ENCODE measurements around the gene NPTX1. TPM values are rescaled to one million over a fixed set of nuclear protein-coding genes. Genes with fewer than 3 reads are reported as not detected.

The NPTX1 gene
- total and polyA plus RNA-seq, 9 donors = 0.02 to 19.8 (median 0.33) TPM; not detected in 1

DNA sequence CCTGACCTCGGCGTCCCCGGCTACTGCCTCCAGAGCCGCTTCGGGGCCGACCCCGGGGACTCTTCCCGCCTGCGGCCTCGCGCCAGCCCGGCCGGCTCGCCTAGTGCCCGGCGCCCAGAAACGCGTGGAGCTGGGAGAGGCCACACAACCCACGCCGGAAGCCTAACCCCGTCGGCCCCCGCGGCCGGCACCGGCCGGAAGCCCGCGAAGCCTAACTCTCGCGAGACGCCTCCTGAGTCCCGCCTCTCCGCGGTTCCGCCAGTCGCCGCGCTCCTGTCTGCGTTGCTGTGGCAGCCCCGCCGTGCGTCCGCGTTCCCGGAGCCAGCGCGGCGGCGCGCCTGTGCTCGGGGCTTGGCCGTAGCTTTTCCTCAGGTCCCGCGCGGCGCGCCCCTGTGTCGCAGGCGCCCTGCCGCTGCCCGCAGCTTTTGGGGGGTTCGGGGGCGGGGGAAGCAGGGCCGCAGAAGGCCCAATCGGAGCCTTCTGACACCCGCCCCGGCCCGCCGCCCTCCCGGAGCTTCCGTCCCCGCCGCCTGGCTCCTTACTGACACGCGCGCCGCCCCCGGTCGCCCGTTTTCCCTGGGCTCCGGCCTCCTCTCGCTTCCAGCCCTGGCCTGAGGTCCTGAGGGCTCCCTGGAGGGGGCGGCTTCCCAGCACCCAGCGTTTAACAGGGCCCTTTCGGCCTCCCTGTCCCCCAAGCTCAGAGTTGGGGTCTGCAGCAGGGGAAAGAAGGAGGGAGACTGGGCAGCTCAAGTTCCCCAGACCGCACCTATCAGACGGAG is 21.7 kb downstream of the NPTX1 start:
- DNase-seq = peak; percentile 96 to 99 (median 98)
- H3K27ac ChIP-seq = peak overlapping the region; percentile 87 to 98
- no peaks in the 10 kb centered on the region for H3K36me3 ChIP-seq
- H3K4me3 ChIP-seq = peak overlapping the region; percentile 63
- peaks cover 18% of the 10 kb centered on the region for H3K4me1 ChIP-seq (ENCODE audit: insufficient read depth)
- H3K9me3 ChIP-seq = no peaks in the 10 kb centered on the region
- TF ChIP-seq EP300 (IDR thresholded peaks at IDR 0.05) (no peak), POLR2A (IDR thresholded peaks at IDR 0.05) (peak; percentile 87)
- TF ChIP-seq, protein P1, sequence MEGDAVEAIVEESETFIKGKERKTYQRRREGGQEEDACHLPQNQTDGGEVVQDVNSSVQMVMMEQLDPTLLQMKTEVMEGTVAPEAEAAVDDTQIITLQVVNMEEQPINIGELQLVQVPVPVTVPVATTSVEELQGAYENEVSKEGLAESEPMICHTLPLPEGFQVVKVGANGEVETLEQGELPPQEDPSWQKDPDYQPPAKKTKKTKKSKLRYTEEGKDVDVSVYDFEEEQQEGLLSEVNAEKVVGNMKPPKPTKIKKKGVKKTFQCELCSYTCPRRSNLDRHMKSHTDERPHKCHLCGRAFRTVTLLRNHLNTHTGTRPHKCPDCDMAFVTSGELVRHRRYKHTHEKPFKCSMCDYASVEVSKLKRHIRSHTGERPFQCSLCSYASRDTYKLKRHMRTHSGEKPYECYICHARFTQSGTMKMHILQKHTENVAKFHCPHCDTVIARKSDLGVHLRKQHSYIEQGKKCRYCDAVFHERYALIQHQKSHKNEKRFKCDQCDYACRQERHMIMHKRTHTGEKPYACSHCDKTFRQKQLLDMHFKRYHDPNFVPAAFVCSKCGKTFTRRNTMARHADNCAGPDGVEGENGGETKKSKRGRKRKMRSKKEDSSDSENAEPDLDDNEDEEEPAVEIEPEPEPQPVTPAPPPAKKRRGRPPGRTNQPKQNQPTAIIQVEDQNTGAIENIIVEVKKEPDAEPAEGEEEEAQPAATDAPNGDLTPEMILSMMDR (IDR thresholded peaks at IDR 0.05) = peak in 1 of 3 donors; percentile 19
- H3K27me3 ChIP-seq = no peaks in the 10 kb centered on the region
- intact Hi-C loops (cut with DNase I) = no loop called here
- WGBS, 3 donors = 0 to 1% (median 0%) methylated on average over 40 to 88 of the region's 88 CpGs

DNA sequence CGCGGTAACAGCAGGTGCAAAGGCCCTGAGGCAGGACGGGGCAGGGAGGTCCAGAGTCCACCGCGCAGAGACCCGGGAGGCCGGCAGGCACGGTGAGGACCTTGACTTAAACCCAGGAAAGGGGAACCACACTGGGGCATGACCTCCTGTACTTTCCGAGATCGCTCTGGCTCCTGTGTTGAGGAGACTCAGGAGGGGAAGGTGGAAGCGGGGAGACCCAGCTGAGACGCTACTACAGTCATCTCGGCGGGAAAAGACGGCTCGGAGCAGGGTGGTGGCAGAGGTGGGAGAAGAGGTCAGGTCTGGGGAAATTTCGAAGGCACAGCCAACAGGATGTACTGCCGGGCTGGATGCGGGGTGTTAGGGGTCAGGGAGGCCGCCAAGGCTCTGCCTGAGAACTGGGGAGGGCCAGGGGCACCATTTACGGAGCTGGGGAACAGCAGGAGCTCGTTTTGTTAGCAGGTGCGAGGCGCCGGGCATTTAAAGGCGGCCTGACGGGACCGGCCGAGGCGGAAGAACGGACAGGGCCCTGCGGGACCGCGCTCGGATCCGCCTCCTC is 22.3 kb downstream of the NPTX1 start:
- Histone ChIP-seq H3K27me3 (no peaks in the 10 kb centered on the region), H3K36me3 (no peaks in the 10 kb centered on the region), H3K4me3 (peak overlapping the region; percentile 63), H3K4me1 (ENCODE audit: insufficient read depth) (peaks cover 18% of the 10 kb centered on the region), H3K27ac (peak overlapping the region; percentile 87 to 98), H3K9me3 (no peaks in the 10 kb centered on the region)
- DNase-seq = peak in 2 of 5 donors; percentile 51 to 52
- intact Hi-C loops (cut with DNase I) = no loop called here
- TF ChIP-seq EP300 (IDR thresholded peaks at IDR 0.05) (no peak), POLR2A (IDR thresholded peaks at IDR 0.05) (no peak)
- TF ChIP-seq, protein P1 (IDR thresholded peaks at IDR 0.05) = no peak
- whole genome bisulfite sequencing, 3 donors = 32 to 35% (median 33%) methylated on average over 36 of the region's 36 CpGs

DNA sequence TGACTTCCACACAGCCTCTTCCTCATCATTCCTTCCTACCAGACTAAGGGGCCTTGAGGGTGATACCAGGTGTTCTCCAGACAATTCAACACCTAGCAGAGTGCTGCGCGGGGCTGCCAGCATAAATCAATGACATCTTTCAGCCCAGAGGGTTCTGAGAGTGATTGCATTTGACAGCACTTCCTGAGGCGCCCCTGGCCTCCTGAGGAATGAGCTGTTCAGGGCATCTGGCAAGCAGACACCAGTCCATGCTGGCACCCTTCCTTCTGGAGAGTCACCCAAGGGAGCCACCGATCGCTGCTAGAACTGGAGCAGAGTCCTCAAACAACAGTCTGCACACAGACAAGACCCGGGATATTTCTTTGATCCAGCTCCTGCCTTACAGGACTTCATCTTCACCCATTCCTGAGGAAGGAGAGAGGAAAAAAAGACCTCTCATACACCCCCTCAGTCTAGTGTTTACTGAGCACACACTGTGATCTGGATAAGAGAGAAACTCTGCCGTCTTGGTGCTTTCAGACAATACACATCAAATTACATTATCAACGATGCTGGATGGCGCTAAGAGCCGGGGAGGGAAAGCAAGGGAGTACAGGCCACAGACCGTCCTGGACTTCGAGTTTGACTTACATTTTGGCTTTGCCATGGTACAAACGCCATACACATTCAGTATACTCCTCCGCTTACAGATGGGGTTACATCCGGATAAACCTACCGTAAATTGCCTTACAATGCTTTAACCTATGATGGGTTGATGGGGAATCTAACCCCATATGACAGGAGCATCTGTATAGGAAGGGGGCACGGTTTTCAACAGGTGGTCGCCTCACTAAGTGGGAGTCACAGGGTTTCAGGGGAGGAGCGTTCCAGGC is 23.0 kb downstream of the NPTX1 start:
- no peaks in the 10 kb centered on the region for H3K27me3 ChIP-seq
- no peak for DNase-seq
- no peaks in the 10 kb centered on the region for H3K9me3 ChIP-seq
- H3K4me1 ChIP-seq (ENCODE audit: insufficient read depth) = peaks cover 18% of the 10 kb centered on the region
- WGBS, 3 donors = 77 to 81% (median 79%) methylated on average over 19 of the region's 19 CpGs
- no peaks in the 10 kb centered on the region for H3K36me3 ChIP-seq
- TF ChIP-seq POLR2A (IDR thresholded peaks at IDR 0.05) = no peak
- TF ChIP-seq EP300 (IDR thresholded peaks at IDR 0.05) = no peak
- TF ChIP-seq, protein P1 (IDR thresholded peaks at IDR 0.05) = no peak
- intact Hi-C loops (cut with DNase I) = no loop called here
- H3K27ac ChIP-seq = no peak overlapping the region
- H3K4me3 ChIP-seq = no peak overlapping the region

DNA sequence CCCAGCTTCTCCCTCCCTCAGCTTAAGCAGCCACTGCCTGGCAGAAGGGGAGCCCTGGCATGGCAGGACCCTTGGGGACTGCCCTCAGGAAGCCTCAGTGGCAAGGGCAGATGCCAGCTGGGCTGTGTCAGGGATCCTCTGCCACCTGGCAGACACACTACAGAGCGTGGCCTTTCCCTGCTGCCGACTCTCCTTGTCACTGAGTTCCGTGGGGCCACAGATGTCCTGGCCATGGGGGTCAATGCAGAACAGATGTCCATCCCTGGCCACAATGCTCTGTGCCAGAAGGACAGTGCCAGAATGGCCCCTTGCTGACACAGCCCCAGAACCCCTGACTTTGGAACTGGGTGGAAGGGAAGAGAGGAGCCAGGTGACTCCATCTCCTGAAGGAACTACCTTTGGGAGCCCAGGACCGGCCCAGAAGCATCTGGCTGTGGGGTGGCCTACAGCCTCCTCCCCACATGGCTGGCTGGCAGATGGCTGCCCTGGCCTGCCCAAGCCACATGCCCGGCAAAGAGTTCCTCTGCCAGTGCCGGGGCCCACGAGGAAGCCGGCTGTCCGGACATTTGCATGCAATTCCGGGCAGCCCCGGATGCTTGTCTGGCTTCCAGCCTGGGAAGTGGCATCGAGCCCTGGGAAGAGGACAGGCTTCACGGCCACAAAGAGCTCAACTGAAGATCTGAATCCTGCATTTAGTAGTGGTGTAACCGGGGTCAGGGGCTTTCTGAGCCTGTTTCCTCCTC is 24.1 kb downstream of the NPTX1 start:
- Histone ChIP-seq H3K9me3 (no peaks in the 10 kb centered on the region), H3K4me1 (ENCODE audit: insufficient read depth) (peaks cover 16% of the 10 kb centered on the region), H3K4me3 (no peak overlapping the region), H3K27ac (no peak overlapping the region), H3K27me3 (no peaks in the 10 kb centered on the region), H3K36me3 (no peaks in the 10 kb centered on the region)
- WGBS, 3 donors = 70 to 85% (median 78%) methylated on average over 13 to 14 of the region's 14 CpGs
- TF ChIP-seq, protein P1 (IDR thresholded peaks at IDR 0.05) = no peak
- TF ChIP-seq POLR2A (IDR thresholded peaks at IDR 0.05) (no peak), EP300 (IDR thresholded peaks at IDR 0.05) (no peak)
- no peak for DNase-seq
- intact Hi-C loops (cut with DNase I) = no loop called here
